GM12878 (cell line): ENCODE measurements around the gene MAML3. TPM values are rescaled to one million over a fixed set of nuclear protein-coding genes. Genes with fewer than 3 reads are reported as not detected.

Experiments
- ATAC-seq: fragments of 200-7000 bp; cut with Tn5 transposase; 3 replicates; pipeline ENCODE4 v1.9.1; 2020; ENCODE audit warnings: mild to moderate bottlenecking, moderate library complexity
- BruUV-seq: library from RNA; stranded (reverse); fragments of 400-500 nt; replicated peaks from 2 replicates; lab custom pipeline; 2021; lab: Mats Ljungman, UMichigan
- CTCF ChIA-PET: fragments of 300-600 bp; sonication (Branson Sonifier 250); formaldehyde crosslinking; extraction: SDS; loops from one replicate; lab custom pipeline; 2021; ENCODE audit warnings: inconsistent platforms; lab: Yijun Ruan, JAX
- POLR2A ChIA-PET: fragments of 350-600 bp; formaldehyde crosslinking; extraction: SDS; loops from one replicate; lab custom pipeline; 2021; ENCODE audit warnings: inconsistent platforms; lab: Charles Lee
- RAD21 ChIA-PET: fragments of 300-600 bp; sonication (Branson Sonifier 250); formaldehyde crosslinking; loops from one replicate; lab custom pipeline; 2023; ENCODE audit warnings: antibody characterized with exemption; ENCODE audit not compliant: unreplicated experiment; lab: Charles Lee
- SMC1A ChIA-PET: fragments of 300-600 bp; sonication (Branson Sonifier 250); formaldehyde crosslinking; loops from one replicate; lab custom pipeline; 2023; ENCODE audit not compliant: unreplicated experiment, uncharacterized antibody; lab: Charles Lee
- DNase-seq: peaks from one replicate; pipeline ENCODE4 v3.0.0-alpha.2; 2011; ENCODE audit warnings: low read depth, low spot score
- FAIRE-seq: peaks from 3 replicates; lab custom pipeline; 2011; peaks lifted over from hg19 to GRCh38; lab: Jason Lieb, UNC
- H2AFZ ChIP-seq: 2 replicates; pipeline ENCODE4 v1.6.0; 2011; ENCODE audit warnings: low read depth, low read length, control low read depth; ENCODE audit not compliant: control insufficient read depth
- H3K27ac ChIP-seq: 2 replicates; pipeline ENCODE4 v1.5.1; 2011; ENCODE audit warnings: control low read depth; ENCODE audit not compliant: control insufficient read depth, insufficient read depth
- H3K27me3 ChIP-seq, 2 experiments: replicated peaks in 1 of 2; 2 replicates each; pipeline versions ENCODE4 v1.6.0 to v1.6.1; 2011; ENCODE audit warnings: low read length in 1 of 2; ENCODE audit not compliant: control insufficient read depth in 2 of 2, insufficient read depth in 2 of 2
- H3K36me3 ChIP-seq, 2 experiments: 2 replicates each; pipeline ENCODE4 v1.5.1; 2011; ENCODE audit warnings: low read length in 1 of 2; ENCODE audit not compliant: control insufficient read depth in 2 of 2, insufficient read depth in 2 of 2
- H3K4me1 ChIP-seq: 2 replicates; pipeline ENCODE4 v1.6.1; 2011; ENCODE audit warnings: mild to moderate bottlenecking, low read length, moderate library complexity, mixed read lengths; ENCODE audit not compliant: control insufficient read depth, insufficient read depth
- H3K4me2 ChIP-seq: 2 replicates; pipeline ENCODE4 v1.6.0; 2011; ENCODE audit warnings: control low read depth; ENCODE audit not compliant: control insufficient read depth, insufficient read depth
- H3K4me3 ChIP-seq: fragments of 200-600 bp; sonication (generic); 2 replicates; pipeline ENCODE4 v1.5.1; 2016
- H3K79me2 ChIP-seq: 2 replicates; pipeline ENCODE4 v1.6.0; 2011; ENCODE audit warnings: low read length; ENCODE audit not compliant: control insufficient read depth, insufficient read depth
- H3K9ac ChIP-seq: 2 replicates; pipeline ENCODE4 v1.8.0; 2011; ENCODE audit warnings: low read length, control low read depth, mixed read lengths; ENCODE audit not compliant: control insufficient read depth, insufficient read depth
- H3K9me3 ChIP-seq: replicated peaks from 3 replicates; pipeline ENCODE4 v1.5.1; 2011; ENCODE audit warnings: mild to moderate bottlenecking, low read length; ENCODE audit not compliant: control insufficient read depth, insufficient read depth
- H4K20me1 ChIP-seq: 2 replicates; pipeline ENCODE4 v1.6.0; 2011; ENCODE audit not compliant: control insufficient read depth, insufficient read depth
- CREM ChIP-seq: IDR thresholded peaks from 2 replicates; pipeline ENCODE4 v1.6.1; 2014; ENCODE audit warnings: antibody characterized with exemption, low read depth
- MEF2A ChIP-seq: IDR thresholded peaks from 2 replicates; pipeline ENCODE4 v1.6.1; 2011; ENCODE audit warnings: low read depth, mild to moderate bottlenecking, low read length, moderate library complexity; ENCODE audit not compliant: insufficient read depth
- MYB ChIP-seq: fragments of 150-350 bp; IDR thresholded peaks from 2 replicates; pipeline ENCODE4 v1.6.1; 2014; ENCODE audit warnings: mild to moderate bottlenecking, low read depth, low read length, borderline replicate concordance
- RAD51 ChIP-seq: fragments of 450-650 bp; IDR thresholded peaks from 2 replicates; pipeline ENCODE4 v1.6.1; 2016; ENCODE audit warnings: moderate library complexity, mild to moderate bottlenecking, inconsistent platforms
- SIN3A ChIP-seq: IDR thresholded peaks from 2 replicates; pipeline ENCODE4 v1.6.1; 2012; ENCODE audit warnings: low read depth, low read length, improper control_type of control experiment
- TARDBP ChIP-seq: IDR thresholded peaks from 2 replicates; pipeline ENCODE4 v1.6.1; 2016; ENCODE audit warnings: borderline replicate concordance
- WGBS: methylation state at CpG from one replicate; pipeline ENCODE4 v1.1.6; 2016; ENCODE audit warnings: low lambda C conversion rate; ENCODE audit not compliant: insufficient replicate concordance, insufficient coverage; ENCODE audit errors: missing lambda C conversion rate; 5-methylcytosine and 5-hydroxymethylcytosine counted together
- in situ Hi-C: fragments of 300-500 bp; cut with MboI; formaldehyde crosslinking; loops from 9 replicates; pipeline ENCODE4 v1.14.3; 2018; ENCODE audit warnings: mixed read lengths
- intact Hi-C: fragments of 100-400 bp; cut with micrococcal nuclease; formaldehyde crosslinking; loops from one replicate; pipeline ENCODE4 v1.14.2; 2022; ENCODE audit not compliant: unreplicated experiment
- polyA plus RNA-seq, 11 experiments: library from polyadenylated mRNA; depleted of rRNA in 4 of 11; unstranded in 6 of 11; stranded (reverse) in 5 of 11; fragments of >200 nt; fragmentation: Nextera tagmentation in 4 of 11; fragmentation: Illumina TruSeq in 1 of 11; extraction: Ambion mirVana in 4 of 11; extraction: Trizol in 1 of 11; gene quantifications; 1 replicate in 1 of 11; 2 replicates in 10 of 11; pipeline versions ENCODE4 v1.2.1 to v1.2.3, GENCODE V29; 2011 to 2016; ENCODE audit warnings: inconsistent platforms in 2 of 11, missing spikeins in 2 of 11, low read depth in 1 of 11
- total RNA-seq, 4 experiments: library from RNA; depleted of rRNA in 3 of 4; stranded (reverse); fragments of >200 nt in 3 of 4; fragmentation: Illumina TruSeq in 1 of 4; extraction: Trizol in 1 of 4; gene quantifications; 2 replicates each; pipeline versions ENCODE4 v1.2.1 to v1.2.3, GENCODE V29; 2013 to 2021
- TF ChIP-seq, protein P1 (sequence below): fragments of 450-650 bp; IDR thresholded peaks from 2 replicates; pipeline ENCODE4 v1.6.1; 2017; ENCODE audit warnings: low read depth, mild to moderate bottlenecking, moderate library complexity
- TF ChIP-seq, protein P2 (sequence below): fragments of 450-650 bp; formaldehyde crosslinking; IDR thresholded peaks from 2 replicates; pipeline ENCODE4 v1.5.0; 2022; ENCODE audit warnings: mild to moderate bottlenecking, missing genetic modification characterization

Gene MAML3
- total and polyA plus RNA-seq, 10 of the 15 experiments (the other 5 are each of a cell fraction or from before 2014, with no cell fraction given): under 0.01 to 0.53 (median 0.06) TPM; not detected in 2

DNA sequence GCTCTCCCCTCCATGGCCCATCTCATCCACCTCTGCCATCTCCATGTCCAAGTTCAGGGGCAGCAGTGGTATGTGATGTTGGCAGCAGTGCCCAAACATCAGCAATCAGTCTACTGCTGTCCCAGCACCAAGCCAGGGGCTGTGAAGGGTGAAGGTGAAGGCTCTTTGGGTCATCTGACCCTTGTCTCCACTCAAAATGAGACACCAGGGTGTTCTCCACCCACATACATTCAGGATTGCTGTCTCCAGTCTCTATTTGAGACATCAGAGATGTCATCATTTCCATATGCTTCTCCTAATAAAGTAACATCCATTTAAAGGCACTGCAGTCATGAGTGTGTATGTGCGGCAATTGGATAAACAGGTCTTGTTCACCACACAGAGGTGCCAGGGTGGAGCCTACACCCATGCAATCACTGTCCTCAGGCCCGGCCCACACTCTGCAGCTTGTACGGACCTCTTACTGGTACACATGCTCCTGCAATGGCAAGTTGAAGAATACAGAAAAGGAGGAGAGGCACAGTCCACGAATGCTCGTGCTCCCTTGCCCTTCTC lies 22.2 kb downstream of the MAML3 start:
- Histone ChIP-seq H3K4me2 (no peak overlapping the region), H2AFZ (no peak overlapping the region), H3K9ac (no peak overlapping the region), H3K79me2 (no peaks in the 10 kb centered on the region), H3K4me3 (no peak overlapping the region), H3K27ac (no peak overlapping the region), H3K36me3 (no peaks in the 10 kb centered on the region), H3K4me1 (no peaks in the 10 kb centered on the region), H3K27me3 (peaks cover 0 to 3% of the 10 kb centered on the region in 2 experiments; a peak in 2 of 4 replicates), H3K9me3 (no peaks in the 10 kb centered on the region), H4K20me1 (no peaks in the 10 kb centered on the region; the same call in 1 of the 2 replicates)
- WGBS: 2% methylated on average over 5 of the region's 5 CpGs
- ATAC-seq: no peak
- BruUV-seq: no TSS peak
- TF ChIP-seq MEF2A (no peak), MYB (no peak), TARDBP (no peak), SIN3A (no peak), RAD51 (no peak), CREM (no peak)
- TF ChIP-seq, protein P1, sequence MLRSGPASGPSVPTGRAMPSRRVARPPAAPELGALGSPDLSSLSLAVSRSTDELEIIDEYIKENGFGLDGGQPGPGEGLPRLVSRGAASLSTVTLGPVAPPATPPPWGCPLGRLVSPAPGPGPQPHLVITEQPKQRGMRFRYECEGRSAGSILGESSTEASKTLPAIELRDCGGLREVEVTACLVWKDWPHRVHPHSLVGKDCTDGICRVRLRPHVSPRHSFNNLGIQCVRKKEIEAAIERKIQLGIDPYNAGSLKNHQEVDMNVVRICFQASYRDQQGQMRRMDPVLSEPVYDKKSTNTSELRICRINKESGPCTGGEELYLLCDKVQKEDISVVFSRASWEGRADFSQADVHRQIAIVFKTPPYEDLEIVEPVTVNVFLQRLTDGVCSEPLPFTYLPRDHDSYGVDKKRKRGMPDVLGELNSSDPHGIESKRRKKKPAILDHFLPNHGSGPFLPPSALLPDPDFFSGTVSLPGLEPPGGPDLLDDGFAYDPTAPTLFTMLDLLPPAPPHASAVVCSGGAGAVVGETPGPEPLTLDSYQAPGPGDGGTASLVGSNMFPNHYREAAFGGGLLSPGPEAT: no peak
- TF ChIP-seq, protein P2, sequence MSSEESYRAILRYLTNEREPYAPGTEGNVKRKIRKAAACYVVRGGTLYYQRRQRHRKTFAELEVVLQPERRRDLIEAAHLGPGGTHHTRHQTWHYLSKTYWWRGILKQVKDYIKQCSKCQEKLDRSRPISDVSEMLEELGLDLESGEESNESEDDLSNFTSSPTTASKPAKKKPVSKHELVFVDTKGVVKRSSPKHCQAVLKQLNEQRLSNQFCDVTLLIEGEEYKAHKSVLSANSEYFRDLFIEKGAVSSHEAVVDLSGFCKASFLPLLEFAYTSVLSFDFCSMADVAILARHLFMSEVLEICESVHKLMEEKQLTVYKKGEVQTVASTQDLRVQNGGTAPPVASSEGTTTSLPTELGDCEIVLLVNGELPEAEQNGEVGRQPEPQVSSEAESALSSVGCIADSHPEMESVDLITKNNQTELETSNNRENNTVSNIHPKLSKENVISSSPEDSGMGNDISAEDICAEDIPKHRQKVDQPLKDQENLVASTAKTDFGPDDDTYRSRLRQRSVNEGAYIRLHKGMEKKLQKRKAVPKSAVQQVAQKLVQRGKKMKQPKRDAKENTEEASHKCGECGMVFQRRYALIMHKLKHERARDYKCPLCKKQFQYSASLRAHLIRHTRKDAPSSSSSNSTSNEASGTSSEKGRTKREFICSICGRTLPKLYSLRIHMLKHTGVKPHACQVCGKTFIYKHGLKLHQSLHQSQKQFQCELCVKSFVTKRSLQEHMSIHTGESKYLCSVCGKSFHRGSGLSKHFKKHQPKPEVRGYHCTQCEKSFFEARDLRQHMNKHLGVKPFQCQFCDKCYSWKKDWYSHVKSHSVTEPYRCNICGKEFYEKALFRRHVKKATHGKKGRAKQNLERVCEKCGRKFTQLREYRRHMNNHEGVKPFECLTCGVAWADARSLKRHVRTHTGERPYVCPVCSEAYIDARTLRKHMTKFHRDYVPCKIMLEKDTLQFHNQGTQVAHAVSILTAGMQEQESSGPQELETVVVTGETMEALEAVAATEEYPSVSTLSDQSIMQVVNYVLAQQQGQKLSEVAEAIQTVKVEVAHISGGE (CRISPR knock-in tag): no peak
- RAD21 ChIA-PET: no interaction called here
- CTCF ChIA-PET: no interaction called here
- intact Hi-C loops (no loop called here), in situ Hi-C loops (no loop called here)
- FAIRE-seq: no peak
- SMC1A ChIA-PET: interaction anchor here (0.6 kb wide), 1 partner anchor 148 kb away, joined by 3 read pairs; no protein-coding TSS in a partner anchor
- POLR2A ChIA-PET: no interaction called here
- DNase-seq: no peak
